Measurements from ENCODE around the gene KIAA0040. TPM values are rescaled to one million over a fixed set of nuclear protein-coding genes. Genes with fewer than 3 reads are reported as not detected.
"Not testable (repeated sequence)": the region's sequence is repeated elsewhere in the genome, so short reads cannot be mapped to it uniquely, and the experiment has no call there.

KIAA0040 gene
- total and polyA plus RNA-seq, 2 donors (not counting 1 experiment from before 2014, with no cell fraction given): 93.6 to 106 TPM

DNA sequence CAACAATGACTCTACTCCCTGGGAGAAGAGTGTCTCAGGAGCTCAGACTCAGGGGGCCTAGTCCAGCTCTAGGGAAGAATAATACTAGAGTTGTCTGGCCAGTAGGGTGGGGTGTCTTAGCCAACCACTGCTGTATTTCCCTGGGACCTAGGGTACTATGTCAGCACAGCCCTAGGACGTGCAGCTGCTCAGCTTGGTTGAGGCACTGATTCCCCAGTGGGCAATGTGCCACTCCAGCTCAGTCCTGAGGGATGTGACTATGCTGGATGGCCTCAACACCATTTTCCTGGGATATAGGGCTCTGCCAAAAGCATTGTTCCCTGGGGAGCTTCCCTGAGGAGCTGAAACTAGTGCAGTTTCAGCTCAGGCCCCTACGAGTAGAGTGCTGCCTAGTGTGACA, 77.6 kb downstream of the KIAA0040 start:
- no peaks in the 10 kb centered on the region for H3K36me3 ChIP-seq (replicated peaks in 1 of 2; ENCODE audit: control extremely low read depth in 1 of 2, control insufficient read depth in 1 of 2, extremely low read depth in 1 of 2, insufficient read depth in 2 of 2, low read length in 1 of 2)
- H4K20me1 ChIP-seq (ENCODE audit: control insufficient read depth, insufficient read depth, low read length, poor library complexity, severe bottlenecking): no peaks in the 10 kb centered on the region
- no peak overlapping the region for H3K9ac ChIP-seq (ENCODE audit: low read length)
- H3K4me1 ChIP-seq (ENCODE audit: control insufficient read depth in 2 of 2, insufficient read depth in 2 of 2, low read length in 2 of 2): no peaks in the 10 kb centered on the region
- 91% methylated on average over 2 of the region's 2 CpGs for WGBS (ENCODE audit: insufficient coverage)
- intact Hi-C loops (cut with micrococcal nuclease): no loop called here
- DNase-seq (no peak), ATAC-seq (ENCODE audit: low read depth) (no peak)
- no peak overlapping the region for H3K27ac Mint-ChIP-seq
- peaks cover 0 to 12% (median 8%) of the 10 kb centered on the region in 3 donors for H3K9me3 ChIP-seq (ENCODE audit: control extremely low read depth in 1 of 3, control insufficient read depth in 2 of 3, insufficient read depth in 1 of 3, low read length in 2 of 3)
- CTCF ChIA-PET: interaction anchor here (1.2 to 4.7 kb wide), 4 partner anchors 8 to 40 kb away, joined by 3 to 18 read pairs (median 5); no protein-coding TSS in a partner anchor
- H3K27me3 Mint-ChIP-seq: peaks cover 27% of the 10 kb centered on the region
- no peak overlapping the region for H3K27ac ChIP-seq (ENCODE audit: low read length in 2 of 2)
- TF ChIP-seq, protein P1, sequence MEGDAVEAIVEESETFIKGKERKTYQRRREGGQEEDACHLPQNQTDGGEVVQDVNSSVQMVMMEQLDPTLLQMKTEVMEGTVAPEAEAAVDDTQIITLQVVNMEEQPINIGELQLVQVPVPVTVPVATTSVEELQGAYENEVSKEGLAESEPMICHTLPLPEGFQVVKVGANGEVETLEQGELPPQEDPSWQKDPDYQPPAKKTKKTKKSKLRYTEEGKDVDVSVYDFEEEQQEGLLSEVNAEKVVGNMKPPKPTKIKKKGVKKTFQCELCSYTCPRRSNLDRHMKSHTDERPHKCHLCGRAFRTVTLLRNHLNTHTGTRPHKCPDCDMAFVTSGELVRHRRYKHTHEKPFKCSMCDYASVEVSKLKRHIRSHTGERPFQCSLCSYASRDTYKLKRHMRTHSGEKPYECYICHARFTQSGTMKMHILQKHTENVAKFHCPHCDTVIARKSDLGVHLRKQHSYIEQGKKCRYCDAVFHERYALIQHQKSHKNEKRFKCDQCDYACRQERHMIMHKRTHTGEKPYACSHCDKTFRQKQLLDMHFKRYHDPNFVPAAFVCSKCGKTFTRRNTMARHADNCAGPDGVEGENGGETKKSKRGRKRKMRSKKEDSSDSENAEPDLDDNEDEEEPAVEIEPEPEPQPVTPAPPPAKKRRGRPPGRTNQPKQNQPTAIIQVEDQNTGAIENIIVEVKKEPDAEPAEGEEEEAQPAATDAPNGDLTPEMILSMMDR (IDR thresholded peaks at IDR 0.05): no peak
- no peak for TF ChIP-seq EZH2 (IDR thresholded peaks at IDR 0.05; ENCODE audit: borderline replicate concordance, insufficient read depth, low read depth, low read length, poor library complexity, severe bottlenecking)
- no peaks in the 10 kb centered on the region for H3K79me2 ChIP-seq (ENCODE audit: control insufficient read depth, insufficient read depth, low read length)
- H3K4me2 ChIP-seq (replicated peaks; ENCODE audit: low read depth, low read length, poor library complexity, severe bottlenecking): no peak overlapping the region
- H3K4me3 ChIP-seq (ENCODE audit: control extremely low read depth in 1 of 5, extremely low read depth in 1 of 5, insufficient read depth in 1 of 5, low read depth in 2 of 5, low read length in 4 of 5): no peak overlapping the region
- H3K4me3 Mint-ChIP-seq: no peak overlapping the region
- H3K9me3 Mint-ChIP-seq (ENCODE audit: insufficient read depth): peaks cover 8% of the 10 kb centered on the region
- H3K4me1 Mint-ChIP-seq: no peaks in the 10 kb centered on the region
- H3K27me3 ChIP-seq (replicated peaks in 1 of 4; ENCODE audit: control extremely low read depth in 1 of 4, control insufficient read depth in 3 of 4, insufficient read depth in 4 of 4, low read length in 3 of 4): peaks cover 0 to 8% (median 2%) of the 10 kb centered on the region in 4 experiments
- H2AFZ ChIP-seq (ENCODE audit: insufficient read depth, low read depth, low read length, poor library complexity, severe bottlenecking): no peak overlapping the region
- POLR2A ChIA-PET: no interaction called here

DNA sequence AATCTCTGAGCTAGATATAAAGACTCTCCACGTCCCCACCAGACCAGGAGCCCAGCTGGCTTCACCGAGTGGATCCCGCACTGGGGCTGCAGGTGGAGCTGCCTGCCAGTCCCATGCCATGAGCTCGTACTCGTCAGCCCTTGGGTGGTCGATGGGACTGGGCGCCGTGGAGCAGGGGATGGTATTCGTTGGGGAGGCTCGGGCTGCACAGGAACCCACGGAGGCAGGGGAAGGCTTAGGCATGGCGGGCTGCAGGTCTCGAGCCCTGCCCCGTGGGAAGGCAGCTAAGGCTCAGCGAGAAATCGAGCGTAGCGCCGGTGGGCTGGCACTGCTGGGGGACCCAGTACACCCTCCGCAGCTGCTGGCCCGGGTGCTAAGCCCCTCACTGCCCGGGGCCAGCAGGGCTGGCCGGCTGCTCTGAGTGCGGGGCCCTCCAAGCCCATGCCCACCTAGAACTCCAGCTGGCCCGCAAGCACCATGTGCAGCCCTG, 84.2 kb downstream of the KIAA0040 start:
- H3K9me3 Mint-ChIP-seq (ENCODE audit: insufficient read depth); CTCF ChIA-PET; H3K9ac ChIP-seq (ENCODE audit: low read length); H3K27ac Mint-ChIP-seq; H3K27ac ChIP-seq (ENCODE audit: low read length in 2 of 2); H3K4me1 ChIP-seq (ENCODE audit: control insufficient read depth in 2 of 2, insufficient read depth in 2 of 2, low read length in 2 of 2); H3K36me3 ChIP-seq (replicated peaks in 1 of 2; ENCODE audit: control extremely low read depth in 1 of 2, control insufficient read depth in 1 of 2, extremely low read depth in 1 of 2, insufficient read depth in 2 of 2, low read length in 1 of 2); H3K27me3 Mint-ChIP-seq; H4K20me1 ChIP-seq (ENCODE audit: control insufficient read depth, insufficient read depth, low read length, poor library complexity, severe bottlenecking); H3K4me2 ChIP-seq (replicated peaks; ENCODE audit: low read depth, low read length, poor library complexity, severe bottlenecking); H3K4me1 Mint-ChIP-seq; POLR2A ChIA-PET; ATAC-seq (ENCODE audit: low read depth); H3K9me3 ChIP-seq (ENCODE audit: control extremely low read depth in 1 of 3, control insufficient read depth in 2 of 3, insufficient read depth in 1 of 3, low read length in 2 of 3); H3K4me3 ChIP-seq (ENCODE audit: control extremely low read depth in 1 of 5, extremely low read depth in 1 of 5, insufficient read depth in 1 of 5, low read depth in 2 of 5, low read length in 4 of 5); intact Hi-C loops (cut with micrococcal nuclease); H3K79me2 ChIP-seq (ENCODE audit: control insufficient read depth, insufficient read depth, low read length); H2AFZ ChIP-seq (ENCODE audit: insufficient read depth, low read depth, low read length, poor library complexity, severe bottlenecking); H3K4me3 Mint-ChIP-seq; H3K27me3 ChIP-seq (replicated peaks in 1 of 4; ENCODE audit: control extremely low read depth in 1 of 4, control insufficient read depth in 3 of 4, insufficient read depth in 4 of 4, low read length in 3 of 4); DNase-seq: not testable (repeated sequence)
- WGBS (ENCODE audit: insufficient coverage): 88% methylated on average over 11 of the region's 25 CpGs

Other genes with a start within 250 kb of the KIAA0040 start
- gene CACYBP, start 192.8 kb downstream of the KIAA0040 start, total RNA-seq: 71.1 and 76.5 TPM in 2 replicates
- 16.2 and 27.6 TPM in 2 replicates for gene CACYBP, start 192.8 kb downstream of the KIAA0040 start, polyA plus RNA-seq
- 26.5 and 29.4 TPM in 2 replicates for gene MRPS14, start 169.4 kb downstream of the KIAA0040 start, total RNA-seq
- gene MRPS14, start 169.4 kb downstream of the KIAA0040 start, polyA plus RNA-seq: 9.0 and 9.1 TPM in 2 replicates
- gene TNN, start 124.9 kb downstream of the KIAA0040 start, total RNA-seq: not detected in 2 replicates
- gene TNN, start 124.9 kb downstream of the KIAA0040 start, polyA plus RNA-seq: not detected in 2 replicates

All from B cell (primary cell).